ENCODE data around the gene BCAS3.
"Not testable (repeated sequence)": the region's sequence is repeated elsewhere in the genome, so short reads cannot be mapped to it uniquely, and the experiment has no call there.

Gene BCAS3

GRCh38 chr17:60798576-60798975 is 120.9 kb downstream of the BCAS3 start:
- DNase-seq (ENCODE audit: low read depth), result no peak

GRCh38 chr17:60802377-60802776 is 124.7 kb downstream of the BCAS3 start:
- no peak for DNase-seq (ENCODE audit: low read depth)

GRCh38 chr17:60803059-60803458 is 125.4 kb downstream of the BCAS3 start:
- no peak for DNase-seq (ENCODE audit: low read depth)

GRCh38 chr17:60804831-60805230 is 127.2 kb downstream of the BCAS3 start:
- no peak for DNase-seq (ENCODE audit: low read depth)

- no peak for DNase-seq (ENCODE audit: low read depth)
Observed at GRCh38 chr17:60809421-60809820, 131.8 kb downstream of the BCAS3 start.

- DNase-seq (ENCODE audit: low read depth), result not testable (repeated sequence)
Observed at GRCh38 chr17:60814941-60815340, 137.3 kb downstream of the BCAS3 start.

GRCh38 chr17:60817192-60817591 is 139.5 kb downstream of the BCAS3 start:
- DNase-seq (ENCODE audit: low read depth), result no peak

- no peak for DNase-seq (ENCODE audit: low read depth)
Observed at GRCh38 chr17:60819447-60820130, 141.9 kb downstream of the BCAS3 start.

- DNase-seq (ENCODE audit: low read depth), result no peak
Observed at GRCh38 chr17:60823515-60823914, 145.9 kb downstream of the BCAS3 start.

GRCh38 chr17:60825351-60825750 is 147.7 kb downstream of the BCAS3 start:
- no peak for DNase-seq (ENCODE audit: low read depth)

GRCh38 chr17:60827943-60828342 is 150.3 kb downstream of the BCAS3 start:
- no peak for DNase-seq (ENCODE audit: low read depth)

- no peak for DNase-seq (ENCODE audit: low read depth)
Observed at GRCh38 chr17:60832151-60832585, 154.5 kb downstream of the BCAS3 start.

- DNase-seq (ENCODE audit: low read depth), result no peak
Observed at GRCh38 chr17:60832631-60833030, 155.0 kb downstream of the BCAS3 start.

GRCh38 chr17:60840456-60840855 is 162.8 kb downstream of the BCAS3 start:
- DNase-seq (ENCODE audit: low read depth), result no peak

- DNase-seq (ENCODE audit: low read depth), result no peak
Observed at GRCh38 chr17:60845012-60845411, 167.4 kb downstream of the BCAS3 start.

- DNase-seq (ENCODE audit: low read depth), result no peak
Observed at GRCh38 chr17:60846175-60846574, 168.5 kb downstream of the BCAS3 start.

- DNase-seq (ENCODE audit: low read depth), result no peak
Observed at GRCh38 chr17:60851181-60851580, 173.5 kb downstream of the BCAS3 start.

- no peak for DNase-seq (ENCODE audit: low read depth)
Observed at GRCh38 chr17:60857556-60858080, 180.0 kb downstream of the BCAS3 start.

GRCh38 chr17:60862482-60862881 is 184.8 kb downstream of the BCAS3 start:
- no peak for DNase-seq (ENCODE audit: low read depth)

- no peak for DNase-seq (ENCODE audit: low read depth)
Observed at GRCh38 chr17:60863892-60864707, 186.4 kb downstream of the BCAS3 start.

- no peak for DNase-seq (ENCODE audit: low read depth)
Observed at GRCh38 chr17:60864708-60865005, 187.0 kb downstream of the BCAS3 start.

GRCh38 chr17:60874772-60875171 is 197.1 kb downstream of the BCAS3 start:
- DNase-seq (ENCODE audit: low read depth), result no peak
